HG02642 (cell line): Measurements from ENCODE around the gene MAD2L1BP.
A peak's percentile ranks its signal among the peaks of the same experiment; 100 is the strongest.
"Not testable (repeated sequence)": the region's sequence is repeated elsewhere in the genome, so short reads cannot be mapped to it uniquely, and the experiment has no call there.

Experiments
- ATAC-seq: cut with Tn5 transposase; IDR thresholded peaks from one replicate; pipeline ENCODE4 v1.9.1; 2021; ENCODE audit warnings: mild to moderate bottlenecking; ENCODE audit not compliant: unreplicated experiment, poor library complexity

Gene MAD2L1BP

DNA sequence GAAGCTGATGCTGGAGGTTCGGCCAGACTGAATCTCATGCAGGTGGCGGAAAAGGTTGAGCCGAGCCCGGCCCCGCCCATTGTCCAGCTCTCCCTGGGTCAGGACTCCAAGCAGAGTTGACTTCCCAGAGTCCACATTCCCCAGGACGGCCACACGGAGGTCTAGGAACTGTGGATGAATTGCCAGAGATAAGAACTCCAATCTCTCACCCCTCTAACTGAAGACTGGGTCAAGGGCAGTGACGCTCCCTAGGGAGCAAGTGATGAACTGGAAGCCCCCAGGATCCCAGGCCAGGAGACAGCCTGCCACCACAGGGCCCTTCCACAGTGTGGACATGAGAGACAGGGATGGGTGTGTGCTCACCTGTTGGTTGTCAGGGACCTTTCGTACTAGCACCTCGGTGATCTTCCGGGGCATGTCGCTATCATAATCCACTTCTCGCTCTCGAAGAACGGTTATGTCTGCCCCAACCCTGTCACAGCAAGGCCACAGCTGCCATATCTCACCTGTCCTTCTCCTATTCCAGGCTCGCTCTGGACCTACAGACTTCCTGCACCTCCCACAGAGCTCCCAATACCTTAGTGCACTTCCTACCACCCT lies 10.1 kb upstream of the MAD2L1BP start:
- ATAC-seq, result no peak

DNA sequence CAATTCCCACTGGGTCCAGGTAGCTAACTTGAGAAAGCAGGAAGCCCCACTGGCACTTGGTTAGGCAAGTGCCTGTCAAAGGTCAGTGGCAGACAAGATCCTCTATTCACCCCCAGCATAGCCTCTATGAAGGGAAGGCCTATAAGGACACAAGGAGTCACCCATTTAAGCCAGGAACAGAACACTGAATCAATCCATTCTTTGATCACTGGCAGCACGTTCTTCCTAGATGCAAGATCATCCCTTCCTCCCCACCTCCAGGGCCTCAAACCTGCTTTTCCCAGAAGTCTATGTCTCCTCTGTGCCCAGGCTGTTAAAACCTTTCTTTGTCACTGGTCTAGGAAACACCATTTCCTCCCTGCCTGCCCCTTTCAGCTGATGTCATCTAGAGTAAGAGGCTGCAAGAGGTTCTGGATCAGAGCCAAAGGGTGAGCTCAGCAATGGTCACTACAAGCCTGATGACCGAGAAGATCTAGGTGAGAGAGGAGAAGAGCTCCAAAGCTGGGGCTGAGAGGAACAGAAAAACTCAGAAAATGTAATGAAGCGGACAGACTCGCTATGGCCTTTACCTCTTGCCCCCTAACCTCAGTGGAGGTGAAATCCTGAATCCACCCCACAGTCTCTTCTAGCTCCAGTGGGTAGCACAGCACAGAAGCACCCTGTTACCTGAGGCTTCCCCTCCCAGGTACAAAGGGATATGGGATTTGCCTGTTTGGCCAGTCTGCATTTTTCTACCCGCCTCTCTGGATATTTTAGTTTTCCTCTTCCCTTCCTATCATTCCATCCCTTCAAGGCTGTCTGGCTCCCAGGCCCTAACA lies 8.4 kb upstream of the MAD2L1BP start:
- no peak for ATAC-seq

- ATAC-seq, result peak; percentile 24
Observed at GRCh38 chr6:43628393-43629103, 7.1 kb upstream of the MAD2L1BP start.

DNA sequence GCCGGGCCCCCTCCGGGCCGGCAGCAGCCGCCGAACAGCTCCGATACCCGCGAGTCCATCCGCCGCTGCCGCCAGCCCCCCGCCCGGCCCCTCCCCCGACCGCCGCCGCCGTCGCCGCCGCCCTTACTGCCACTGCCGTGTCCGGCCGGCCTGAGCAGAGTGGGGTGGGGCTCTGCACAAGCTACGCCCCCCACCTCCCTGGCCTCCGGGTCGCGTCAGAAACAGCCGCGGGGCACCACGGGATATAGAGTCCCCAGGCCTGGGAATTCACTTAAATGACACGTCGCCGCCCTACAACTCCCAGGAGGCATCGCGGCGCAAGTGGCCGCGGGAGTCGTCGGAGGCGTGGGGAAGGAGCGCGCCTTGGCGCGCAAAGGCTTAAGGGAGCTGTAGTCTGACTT lies 6.5 kb upstream of the MAD2L1BP start, which contains the start of gene GTPBP2:
TSS of gene GTPBP2 (minus strand) at position 161 of the 401 bp plus-strand sequence. CDS start at position 59, 102 bp downstream.
- peak; percentile 87 for ATAC-seq

GRCh38 chr6:43629505-43630300 lies 5.9 kb upstream of the MAD2L1BP start:
- ATAC-seq, result peak; percentile 62

DNA sequence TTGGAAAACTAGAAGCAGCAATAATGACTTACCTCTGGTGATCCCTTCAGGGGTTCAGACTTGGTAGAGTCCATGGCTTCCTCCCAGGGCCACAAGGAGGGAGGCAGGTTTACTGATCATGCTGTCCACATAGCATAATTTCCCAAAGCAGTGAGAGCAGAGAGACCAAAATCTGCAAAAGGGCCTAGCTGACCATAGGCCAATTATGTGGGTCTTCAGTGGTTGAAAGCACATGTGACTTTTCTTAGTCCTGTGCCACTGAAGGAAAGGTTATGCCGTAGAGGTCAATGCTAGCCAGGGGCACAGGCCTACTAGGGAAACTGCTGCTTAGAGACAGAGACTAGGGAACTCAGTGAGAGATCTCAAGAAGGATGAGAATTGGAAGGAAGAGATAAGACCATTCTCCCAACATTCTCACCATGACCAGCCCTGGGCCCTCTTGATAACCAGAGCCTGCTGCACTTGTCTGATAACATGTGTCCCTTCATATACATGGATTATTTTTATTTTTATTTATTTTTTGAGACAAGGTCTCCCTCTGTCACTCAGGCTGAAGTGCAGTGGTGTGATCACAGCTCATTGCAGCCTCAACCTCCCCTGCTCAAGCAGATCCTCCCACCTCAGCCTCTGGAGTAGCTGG lies 4.5 kb upstream of the MAD2L1BP start:
- no peak for ATAC-seq

DNA sequence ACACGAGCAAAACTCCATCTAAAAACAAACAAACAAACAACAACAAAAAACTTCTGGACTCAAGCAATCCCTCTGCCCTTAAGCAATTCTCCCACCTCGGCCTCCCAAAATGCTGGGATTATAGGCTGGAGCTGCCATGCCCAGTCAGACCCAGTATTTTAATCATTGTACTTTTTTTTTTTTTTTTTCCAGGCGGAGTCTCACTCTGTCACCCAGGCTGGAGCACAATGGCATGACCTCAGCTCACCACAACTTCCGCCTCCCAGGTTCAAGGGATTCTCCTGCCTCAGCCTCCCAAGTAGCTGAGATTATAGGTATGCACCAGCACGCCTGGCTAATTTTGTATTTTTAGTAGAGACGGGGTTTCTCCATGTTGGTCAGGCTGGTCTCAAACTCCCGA lies 2.6 kb upstream of the MAD2L1BP start:
- ATAC-seq, result not testable (repeated sequence)

DNA sequence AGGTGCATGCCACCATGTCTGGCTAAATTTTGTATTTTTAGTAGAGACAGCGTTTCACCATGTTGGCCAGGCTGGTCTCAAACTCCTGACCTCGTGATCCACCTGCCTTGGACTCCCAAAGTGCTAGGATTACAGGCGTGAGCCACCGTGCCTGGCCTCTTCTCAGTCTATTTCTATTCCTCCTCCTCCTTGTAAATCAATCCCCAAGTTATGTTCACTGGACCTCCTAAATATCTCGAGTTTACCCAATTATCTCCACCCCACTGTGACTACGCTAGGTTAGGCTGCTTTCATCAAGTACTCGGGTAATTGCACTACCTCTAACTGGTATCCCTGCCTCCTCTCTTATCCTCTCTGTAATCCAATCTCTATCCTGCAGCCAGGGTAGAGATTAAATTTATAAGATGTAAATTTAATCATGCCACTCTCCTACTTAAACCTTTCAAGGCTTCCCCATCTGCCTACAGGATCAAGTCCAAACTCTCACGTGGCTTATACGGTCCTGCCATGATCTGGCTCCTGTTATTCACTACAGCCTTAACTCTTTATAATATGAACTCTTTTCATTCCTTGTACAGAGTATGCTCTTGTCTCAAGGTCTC lies 837 bp upstream of the MAD2L1BP start:
- ATAC-seq, result no peak

GRCh38 chr6:43636308-43636659 lies 644 bp downstream of the MAD2L1BP start:
- no peak for ATAC-seq

- ATAC-seq, result no peak
Observed at GRCh38 chr6:43639984-43640800, 4.6 kb downstream of the MAD2L1BP start.

DNA sequence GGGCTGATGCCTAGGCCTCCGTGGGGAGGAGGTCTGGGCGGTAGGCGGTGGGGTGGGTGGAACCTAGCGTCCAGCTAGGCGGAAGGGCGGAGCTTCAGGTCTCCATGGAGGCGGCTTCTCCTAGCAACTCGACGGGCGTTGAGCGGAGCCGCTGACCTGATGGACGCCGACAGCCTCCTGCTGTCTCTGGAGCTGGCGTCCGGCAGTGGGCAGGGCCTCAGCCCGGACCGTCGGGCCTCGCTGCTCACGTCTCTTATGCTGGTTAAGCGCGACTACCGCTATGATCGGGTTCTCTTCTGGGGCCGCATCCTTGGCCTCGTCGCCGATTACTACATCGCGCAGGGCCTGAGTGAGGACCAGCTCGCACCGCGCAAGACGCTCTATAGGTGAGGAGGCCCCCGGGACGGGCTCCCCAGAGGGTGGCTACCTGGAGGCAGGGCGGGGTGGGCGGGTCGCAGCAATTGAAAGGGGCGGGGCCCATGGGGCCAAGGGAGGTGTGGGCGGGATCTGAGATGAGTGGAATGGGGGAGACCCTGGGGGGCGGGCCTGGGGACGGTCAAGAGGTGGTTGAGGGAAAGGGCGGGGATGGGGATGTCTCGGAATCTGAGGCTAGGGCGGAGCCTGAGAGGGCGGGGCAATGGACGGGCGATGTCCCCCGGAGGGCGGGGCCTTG lies 9.4 kb downstream of the MAD2L1BP start, which contains the start of gene RSPH9:
TSS of gene RSPH9 (plus strand) at position 97 of the 673 bp plus-strand sequence. CDS start at position 160, 63 bp downstream.
- peak; percentile 72 for ATAC-seq

DNA sequence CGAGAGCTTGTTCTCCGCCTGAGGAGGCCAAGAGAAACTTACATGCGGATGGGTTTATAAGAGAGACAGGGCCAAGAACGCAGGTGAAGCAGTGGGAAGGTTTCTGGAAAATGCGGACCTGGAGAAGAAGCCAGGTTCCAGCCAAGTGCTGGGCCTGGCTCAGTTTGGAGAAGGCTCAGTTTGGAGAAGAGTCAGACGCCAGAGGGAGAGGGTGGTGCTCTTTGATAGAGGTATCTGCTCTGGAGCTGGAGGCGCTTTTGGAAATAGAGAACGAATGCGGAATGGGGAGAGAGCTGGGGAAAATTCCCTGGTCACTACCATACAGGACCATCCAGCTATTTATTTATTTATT lies 9.9 kb downstream of the MAD2L1BP start:
- ATAC-seq, result no peak

DNA sequence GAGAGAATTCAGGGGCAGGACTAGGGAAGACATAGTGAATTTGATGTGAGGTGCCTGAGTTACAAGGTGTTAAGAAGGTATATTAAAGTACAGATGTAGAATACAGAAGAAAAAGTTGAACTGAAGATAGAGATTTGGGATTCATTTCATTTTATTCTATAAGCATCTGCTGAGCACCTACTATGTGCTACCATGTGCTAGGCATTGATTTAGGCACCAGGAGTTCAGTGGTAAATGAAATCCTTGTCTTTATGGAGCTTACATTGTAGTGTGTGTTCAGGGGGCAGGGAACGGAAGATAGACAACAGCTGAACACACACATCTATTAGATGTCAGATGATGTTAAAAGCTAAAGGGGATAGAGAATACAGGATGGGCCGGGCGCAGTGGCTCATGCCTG lies 12.0 kb downstream of the MAD2L1BP start:
- ATAC-seq, result no peak

DNA sequence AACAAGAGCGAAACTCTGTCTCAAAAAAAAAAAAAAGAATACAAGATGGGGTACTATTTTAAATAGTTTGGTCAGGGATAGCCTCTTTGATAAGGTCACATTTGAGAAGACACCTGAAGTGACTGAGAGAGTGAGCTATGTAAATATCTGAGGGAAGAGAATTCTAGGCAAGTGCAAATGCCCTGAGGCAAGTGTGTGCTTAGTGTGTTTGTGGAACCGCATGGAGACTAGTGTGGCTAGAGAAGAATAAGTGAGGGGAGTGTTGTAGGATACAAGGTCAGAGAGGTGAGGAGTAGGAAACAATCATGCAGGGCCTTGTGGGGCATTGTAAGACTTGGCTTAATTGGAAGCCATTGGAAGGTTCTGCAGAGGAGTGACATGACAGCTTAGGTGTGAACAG lies 12.6 kb downstream of the MAD2L1BP start:
- ATAC-seq, result no peak

- not testable (repeated sequence) for ATAC-seq
Observed at GRCh38 chr6:43652822-43653221, 17.2 kb downstream of the MAD2L1BP start.

GRCh38 chr6:43657221-43657802 lies 21.7 kb downstream of the MAD2L1BP start:
- no peak for ATAC-seq

DNA sequence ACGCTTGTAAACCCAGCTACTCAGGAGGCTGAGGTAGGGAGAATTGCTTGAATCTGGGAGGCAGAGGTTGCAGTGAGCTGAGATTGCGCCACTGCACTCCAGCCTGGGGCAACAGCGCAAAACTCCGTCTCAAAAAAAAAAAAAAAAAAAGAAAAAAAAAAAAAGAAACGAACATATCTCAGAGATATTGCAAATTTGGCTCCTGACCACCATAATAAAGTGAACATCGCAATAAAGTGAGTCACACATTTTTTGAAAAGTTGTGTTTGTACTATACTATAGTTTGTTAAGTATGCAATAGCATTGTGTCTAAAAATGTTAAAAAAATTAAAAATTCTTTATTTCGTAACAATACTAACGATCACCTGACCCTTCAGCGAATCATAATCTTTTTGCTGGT lies 22.5 kb downstream of the MAD2L1BP start:
- ATAC-seq, result no peak

DNA sequence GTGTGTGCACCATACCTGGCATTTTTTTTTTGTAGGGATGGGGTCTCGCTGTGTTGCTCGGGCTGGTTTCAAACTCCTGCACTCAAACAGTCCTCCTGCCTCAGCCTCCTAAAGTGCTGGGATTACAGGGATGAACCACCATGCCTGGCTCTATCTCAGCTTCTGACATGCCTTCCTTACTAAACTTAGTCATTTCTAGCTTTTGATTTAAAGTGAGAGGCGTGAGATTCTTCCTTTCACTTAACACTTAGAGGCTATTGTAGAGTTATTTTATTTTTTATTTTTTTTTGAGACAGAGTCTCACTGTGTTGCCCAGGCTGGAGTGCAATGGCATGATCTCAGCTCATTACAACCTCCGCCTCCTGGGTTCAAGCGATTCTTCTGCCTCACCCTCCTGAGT lies 27.3 kb downstream of the MAD2L1BP start:
- ATAC-seq, result not testable (repeated sequence)
